MM.1S (cell line): ENCODE data around the gene SLC29A1.

Source experiments
- EZH2 ChIP-seq: fragments of 300-600 bp; sonication (generic); optimal IDR thresholded peaks from 2 replicates; pipeline ENCODE3; 2017; ENCODE audit warnings: low read depth, mild to moderate bottlenecking, antibody characterized with exemption, low read length, mixed read lengths
- EZH2phosphoT487 ChIP-seq: fragments of 300-600 bp; sonication (generic); IDR thresholded peaks from 2 replicates; pipeline ENCODE4 v1.6.1; 2018; ENCODE audit warnings: antibody characterized with exemption, low read length
- TF ChIP-seq, protein P1 (sequence below): fragments of 300-600 bp; sonication (generic); IDR thresholded peaks from 2 replicates; pipeline ENCODE4 v1.5.1; 2016; ENCODE audit warnings: antibody characterized with exemption, low read length, mixed read lengths

DNA sequence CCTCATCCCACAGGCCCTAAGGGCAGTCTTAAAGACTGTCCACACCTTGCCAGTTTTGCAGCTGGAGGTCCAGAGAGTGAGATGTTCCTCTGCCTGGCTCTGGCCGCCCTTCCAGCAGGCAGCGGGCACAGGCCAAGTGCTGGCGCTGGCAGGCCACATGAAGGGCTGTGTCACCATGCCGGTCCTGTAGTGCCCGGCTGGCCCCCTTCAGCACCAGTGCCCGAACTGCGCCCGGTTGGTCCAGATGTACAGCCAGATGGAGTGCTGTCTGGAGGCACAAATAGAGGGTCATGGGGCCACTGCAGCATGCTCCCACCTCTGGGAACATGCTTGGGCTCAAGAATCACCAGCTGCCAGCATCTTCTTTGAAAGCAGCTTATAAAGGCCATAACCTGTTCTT, 38.2 kb downstream of the SLC29A1 start:
- TF ChIP-seq EZH2 (no peak), EZH2phosphoT487 (no peak)
- TF ChIP-seq, protein P1, sequence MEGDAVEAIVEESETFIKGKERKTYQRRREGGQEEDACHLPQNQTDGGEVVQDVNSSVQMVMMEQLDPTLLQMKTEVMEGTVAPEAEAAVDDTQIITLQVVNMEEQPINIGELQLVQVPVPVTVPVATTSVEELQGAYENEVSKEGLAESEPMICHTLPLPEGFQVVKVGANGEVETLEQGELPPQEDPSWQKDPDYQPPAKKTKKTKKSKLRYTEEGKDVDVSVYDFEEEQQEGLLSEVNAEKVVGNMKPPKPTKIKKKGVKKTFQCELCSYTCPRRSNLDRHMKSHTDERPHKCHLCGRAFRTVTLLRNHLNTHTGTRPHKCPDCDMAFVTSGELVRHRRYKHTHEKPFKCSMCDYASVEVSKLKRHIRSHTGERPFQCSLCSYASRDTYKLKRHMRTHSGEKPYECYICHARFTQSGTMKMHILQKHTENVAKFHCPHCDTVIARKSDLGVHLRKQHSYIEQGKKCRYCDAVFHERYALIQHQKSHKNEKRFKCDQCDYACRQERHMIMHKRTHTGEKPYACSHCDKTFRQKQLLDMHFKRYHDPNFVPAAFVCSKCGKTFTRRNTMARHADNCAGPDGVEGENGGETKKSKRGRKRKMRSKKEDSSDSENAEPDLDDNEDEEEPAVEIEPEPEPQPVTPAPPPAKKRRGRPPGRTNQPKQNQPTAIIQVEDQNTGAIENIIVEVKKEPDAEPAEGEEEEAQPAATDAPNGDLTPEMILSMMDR, result no peak
